ENCODE measurements around the gene MYO5A.

- no peak for TF ChIP-seq CTCF (IDR thresholded peaks at IDR 0.05; ENCODE audit: insufficient read depth, low read length, poor library complexity, severe bottlenecking)
- TF ChIP-seq EZH2phosphoT487 (conservative IDR thresholded peaks at IDR 0.05; ENCODE audit: low read length), result no peak
Observed at GRCh38 chr15:52520421-52520820, 8.3 kb downstream of the MYO5A start.

Measured in SU-DHL-6 (cell line).